HEK293 (cell line): ENCODE measurements around the gene BUB3.

Experiments
- RBAK ChIP-seq: fragments of 450-650 bp; formaldehyde crosslinking; IDR thresholded peaks from 2 replicates; pipeline ENCODE4 v1.5.1; 2016; ENCODE audit warnings: missing biosample characterization, missing genetic modification characterization
- TRIM28 ChIP-seq: IDR thresholded peaks from 2 replicates; pipeline ENCODE4 v1.6.1; 2011; ENCODE audit warnings: low read length, control low read depth, borderline replicate concordance
- YY1 ChIP-seq: fragments of 450-650 bp; formaldehyde crosslinking; IDR thresholded peaks from 2 replicates; pipeline ENCODE4 v1.5.1; 2018; ENCODE audit warnings: missing biosample characterization, missing genetic modification characterization
- YY2 ChIP-seq: fragments of 450-650 bp; formaldehyde crosslinking; IDR thresholded peaks from 2 replicates; pipeline ENCODE4 v1.5.1; 2016; ENCODE audit warnings: missing biosample characterization, missing genetic modification characterization
- ZBTB1 ChIP-seq: fragments of 450-650 bp; formaldehyde crosslinking; IDR thresholded peaks from 2 replicates; pipeline ENCODE4 v1.5.1; 2016; ENCODE audit warnings: missing biosample characterization, missing genetic modification characterization
- ZNF121 ChIP-seq: fragments of 450-650 bp; formaldehyde crosslinking; IDR thresholded peaks from 2 replicates; pipeline ENCODE4 v1.5.1; 2016; ENCODE audit warnings: missing biosample characterization, missing genetic modification characterization
- ZNF274 ChIP-seq, 2 experiments: fragments of 200-500 bp in 1 of 2; fragments of 450-650 bp in 1 of 2; sonication (Bioruptor generic) in 1 of 2; formaldehyde crosslinking in 1 of 2; IDR thresholded peaks; 2 replicates each; pipeline versions ENCODE4 v1.5.1 to v1.6.1; 2014 to 2016; ENCODE audit warnings: borderline replicate concordance in 1 of 2, inconsistent platforms in 1 of 2, low read length in 1 of 2, missing biosample characterization in 1 of 2, missing genetic modification characterization in 1 of 2
- ZNF768 ChIP-seq: fragments of 450-650 bp; formaldehyde crosslinking; IDR thresholded peaks from 2 replicates; pipeline ENCODE4 v1.5.1; 2018; ENCODE audit warnings: missing biosample characterization, mild to moderate bottlenecking, missing genetic modification characterization
- TF ChIP-seq, protein P1 (sequence below): fragments of 450-650 bp; formaldehyde crosslinking; IDR thresholded peaks from 2 replicates; pipeline ENCODE4 v1.5.1; 2016; ENCODE audit warnings: missing biosample characterization, missing genetic modification characterization
- TF ChIP-seq, protein P2 (sequence below): fragments of 450-650 bp; formaldehyde crosslinking; IDR thresholded peaks from 2 replicates; pipeline ENCODE4 v1.5.1; 2016; ENCODE audit warnings: missing biosample characterization, missing genetic modification characterization, low read depth
- TF ChIP-seq, protein P3 (sequence below): fragments of 450-650 bp; formaldehyde crosslinking; IDR thresholded peaks from 2 replicates; pipeline ENCODE4; 2016; ENCODE audit warnings: missing biosample characterization, missing genetic modification characterization
- TF ChIP-seq, protein P4 (sequence below): fragments of 450-650 bp; formaldehyde crosslinking; IDR thresholded peaks from 2 replicates; pipeline ENCODE4 v1.5.0; 2017; ENCODE audit warnings: missing biosample characterization, missing genetic modification characterization, borderline replicate concordance

DNA sequence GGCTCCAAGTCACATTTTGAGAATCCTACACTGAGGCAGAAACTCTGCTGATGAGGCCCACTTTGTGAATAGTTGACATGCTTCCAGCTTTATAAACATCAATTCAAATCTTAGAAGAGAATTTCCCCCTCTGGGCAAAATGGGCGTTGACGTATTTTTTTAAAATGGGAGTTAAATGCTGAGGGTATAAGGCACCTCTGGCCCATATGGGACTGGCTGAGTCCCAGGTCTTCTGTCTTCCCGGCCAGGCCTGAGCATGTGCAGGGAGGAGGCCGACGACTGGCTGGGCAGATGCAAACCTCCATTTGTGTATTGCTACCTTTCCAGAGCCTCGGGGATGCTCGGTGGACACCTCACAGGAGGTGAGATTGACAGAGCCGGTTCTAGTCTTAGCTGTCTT is 37.7 kb downstream of the BUB3 start:
- TF ChIP-seq ZNF121 (tag by site-specific recombination) (no peak), ZNF768 (tag by site-specific recombination) (no peak), ZBTB1 (tag by site-specific recombination) (no peak), TRIM28 (no peak), RBAK (tag by site-specific recombination) (no peak), YY1 (tag by site-specific recombination) (no peak), YY2 (tag by site-specific recombination) (no peak), ZNF274 (IDR thresholded peaks at IDR 0.05; ENCODE audit: low read length) (no peak), ZNF274 (tag by site-specific recombination; IDR thresholded peaks at IDR 0.05; ENCODE audit: borderline replicate concordance) (no peak)
- TF ChIP-seq, protein P1, sequence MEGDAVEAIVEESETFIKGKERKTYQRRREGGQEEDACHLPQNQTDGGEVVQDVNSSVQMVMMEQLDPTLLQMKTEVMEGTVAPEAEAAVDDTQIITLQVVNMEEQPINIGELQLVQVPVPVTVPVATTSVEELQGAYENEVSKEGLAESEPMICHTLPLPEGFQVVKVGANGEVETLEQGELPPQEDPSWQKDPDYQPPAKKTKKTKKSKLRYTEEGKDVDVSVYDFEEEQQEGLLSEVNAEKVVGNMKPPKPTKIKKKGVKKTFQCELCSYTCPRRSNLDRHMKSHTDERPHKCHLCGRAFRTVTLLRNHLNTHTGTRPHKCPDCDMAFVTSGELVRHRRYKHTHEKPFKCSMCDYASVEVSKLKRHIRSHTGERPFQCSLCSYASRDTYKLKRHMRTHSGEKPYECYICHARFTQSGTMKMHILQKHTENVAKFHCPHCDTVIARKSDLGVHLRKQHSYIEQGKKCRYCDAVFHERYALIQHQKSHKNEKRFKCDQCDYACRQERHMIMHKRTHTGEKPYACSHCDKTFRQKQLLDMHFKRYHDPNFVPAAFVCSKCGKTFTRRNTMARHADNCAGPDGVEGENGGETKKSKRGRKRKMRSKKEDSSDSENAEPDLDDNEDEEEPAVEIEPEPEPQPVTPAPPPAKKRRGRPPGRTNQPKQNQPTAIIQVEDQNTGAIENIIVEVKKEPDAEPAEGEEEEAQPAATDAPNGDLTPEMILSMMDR (tag by site-specific recombination): no peak
- TF ChIP-seq, protein P2, sequence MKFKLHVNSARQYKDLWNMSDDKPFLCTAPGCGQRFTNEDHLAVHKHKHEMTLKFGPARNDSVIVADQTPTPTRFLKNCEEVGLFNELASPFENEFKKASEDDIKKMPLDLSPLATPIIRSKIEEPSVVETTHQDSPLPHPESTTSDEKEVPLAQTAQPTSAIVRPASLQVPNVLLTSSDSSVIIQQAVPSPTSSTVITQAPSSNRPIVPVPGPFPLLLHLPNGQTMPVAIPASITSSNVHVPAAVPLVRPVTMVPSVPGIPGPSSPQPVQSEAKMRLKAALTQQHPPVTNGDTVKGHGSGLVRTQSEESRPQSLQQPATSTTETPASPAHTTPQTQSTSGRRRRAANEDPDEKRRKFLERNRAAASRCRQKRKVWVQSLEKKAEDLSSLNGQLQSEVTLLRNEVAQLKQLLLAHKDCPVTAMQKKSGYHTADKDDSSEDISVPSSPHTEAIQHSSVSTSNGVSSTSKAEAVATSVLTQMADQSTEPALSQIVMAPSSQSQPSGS (tag by site-specific recombination): no peak
- TF ChIP-seq, protein P3, sequence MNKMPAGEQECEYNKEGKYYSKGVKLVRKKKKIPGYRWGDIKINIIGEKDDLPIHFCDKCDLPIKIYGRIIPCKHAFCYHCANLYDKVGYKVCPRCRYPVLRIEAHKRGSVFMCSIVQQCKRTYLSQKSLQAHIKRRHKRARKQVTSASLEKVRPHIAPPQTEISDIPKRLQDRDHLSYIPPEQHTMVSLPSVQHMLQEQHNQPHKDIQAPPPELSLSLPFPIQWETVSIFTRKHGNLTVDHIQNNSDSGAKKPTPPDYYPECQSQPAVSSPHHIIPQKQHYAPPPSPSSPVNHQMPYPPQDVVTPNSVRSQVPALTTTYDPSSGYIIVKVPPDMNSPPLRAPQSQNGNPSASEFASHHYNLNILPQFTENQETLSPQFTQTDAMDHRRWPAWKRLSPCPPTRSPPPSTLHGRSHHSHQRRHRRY (tag by site-specific recombination): no peak
- TF ChIP-seq, protein P4, sequence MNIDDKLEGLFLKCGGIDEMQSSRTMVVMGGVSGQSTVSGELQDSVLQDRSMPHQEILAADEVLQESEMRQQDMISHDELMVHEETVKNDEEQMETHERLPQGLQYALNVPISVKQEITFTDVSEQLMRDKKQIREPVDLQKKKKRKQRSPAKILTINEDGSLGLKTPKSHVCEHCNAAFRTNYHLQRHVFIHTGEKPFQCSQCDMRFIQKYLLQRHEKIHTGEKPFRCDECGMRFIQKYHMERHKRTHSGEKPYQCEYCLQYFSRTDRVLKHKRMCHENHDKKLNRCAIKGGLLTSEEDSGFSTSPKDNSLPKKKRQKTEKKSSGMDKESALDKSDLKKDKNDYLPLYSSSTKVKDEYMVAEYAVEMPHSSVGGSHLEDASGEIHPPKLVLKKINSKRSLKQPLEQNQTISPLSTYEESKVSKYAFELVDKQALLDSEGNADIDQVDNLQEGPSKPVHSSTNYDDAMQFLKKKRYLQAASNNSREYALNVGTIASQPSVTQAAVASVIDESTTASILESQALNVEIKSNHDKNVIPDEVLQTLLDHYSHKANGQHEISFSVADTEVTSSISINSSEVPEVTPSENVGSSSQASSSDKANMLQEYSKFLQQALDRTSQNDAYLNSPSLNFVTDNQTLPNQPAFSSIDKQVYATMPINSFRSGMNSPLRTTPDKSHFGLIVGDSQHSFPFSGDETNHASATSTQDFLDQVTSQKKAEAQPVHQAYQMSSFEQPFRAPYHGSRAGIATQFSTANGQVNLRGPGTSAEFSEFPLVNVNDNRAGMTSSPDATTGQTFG: no peak
